GM23338 (cell line): ENCODE results near the gene WIPI1.

ENCODE experiments used
- CREB1 ChIP-seq: fragments of 250-450 bp; sonication (Bioruptor Pico); IDR thresholded peaks from 2 replicates; pipeline ENCODE4 v1.5.0; 2020; ENCODE audit warnings: low read depth, mild to moderate bottlenecking, moderate library complexity
- EZH2 ChIP-seq: fragments of 200-600 bp; sonication (generic); IDR thresholded peaks from one replicate; pipeline ENCODE4 v1.8.0; 2017; ENCODE audit warnings: antibody characterized with exemption, mild to moderate bottlenecking, low read depth; ENCODE audit not compliant: unreplicated experiment
- EZH2phosphoT487 ChIP-seq: fragments of 200-600 bp; sonication (generic); IDR thresholded peaks from one replicate; pipeline ENCODE4 v1.8.1; 2018; ENCODE audit warnings: antibody characterized with exemption; ENCODE audit not compliant: unreplicated experiment
- JUNB ChIP-seq: IDR thresholded peaks from one replicate; pipeline ENCODE4 v1.6.1; 2016; ENCODE audit warnings: antibody characterized with exemption; ENCODE audit not compliant: unreplicated experiment
- POLR2AphosphoS5 ChIP-seq: IDR thresholded peaks from 2 replicates; pipeline ENCODE4 v1.6.1; 2016; ENCODE audit warnings: antibody characterized with exemption, low read depth
- TF ChIP-seq, protein P1 (sequence below), 2 experiments: fragments of 200-600 bp in 1 of 2; sonication (generic) in 1 of 2; conservative IDR thresholded peaks; 2 replicates each; pipeline versions ENCODE4 v1.5.1 to v1.6.1; 2016 to 2017; ENCODE audit warnings: antibody characterized with exemption in 2 of 2, low read depth in 2 of 2, mild to moderate bottlenecking in 2 of 2, moderate library complexity in 1 of 2
- TF ChIP-seq, protein P2 (sequence below): IDR thresholded peaks from one replicate; pipeline ENCODE4 v1.6.1; 2018; ENCODE audit warnings: antibody characterized with exemption; ENCODE audit not compliant: unreplicated experiment
- TF ChIP-seq, protein P3 (sequence below): fragments of 250-450 bp; sonication (Bioruptor Pico); IDR thresholded peaks from 2 replicates; pipeline ENCODE4 v1.5.0; 2020; ENCODE audit warnings: mild to moderate bottlenecking, moderate library complexity

DNA sequence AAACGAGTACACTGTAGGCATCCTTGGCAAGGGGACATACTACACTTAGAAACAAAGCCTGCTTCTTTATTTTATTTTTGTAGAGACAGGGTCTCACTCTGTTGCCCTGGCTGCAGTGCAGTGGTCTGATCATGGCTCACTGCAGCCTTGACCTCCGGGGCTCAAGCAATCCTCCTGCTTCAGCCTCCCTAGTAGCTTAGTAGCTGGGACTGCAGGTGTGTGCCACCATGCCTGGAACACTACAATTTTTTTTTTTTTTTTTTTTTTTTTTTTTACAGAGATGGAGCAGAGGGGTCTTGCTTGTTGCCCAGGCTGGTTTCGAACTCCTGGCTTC lies 78.2 kb downstream of the WIPI1 start:
- TF ChIP-seq, protein P1, sequence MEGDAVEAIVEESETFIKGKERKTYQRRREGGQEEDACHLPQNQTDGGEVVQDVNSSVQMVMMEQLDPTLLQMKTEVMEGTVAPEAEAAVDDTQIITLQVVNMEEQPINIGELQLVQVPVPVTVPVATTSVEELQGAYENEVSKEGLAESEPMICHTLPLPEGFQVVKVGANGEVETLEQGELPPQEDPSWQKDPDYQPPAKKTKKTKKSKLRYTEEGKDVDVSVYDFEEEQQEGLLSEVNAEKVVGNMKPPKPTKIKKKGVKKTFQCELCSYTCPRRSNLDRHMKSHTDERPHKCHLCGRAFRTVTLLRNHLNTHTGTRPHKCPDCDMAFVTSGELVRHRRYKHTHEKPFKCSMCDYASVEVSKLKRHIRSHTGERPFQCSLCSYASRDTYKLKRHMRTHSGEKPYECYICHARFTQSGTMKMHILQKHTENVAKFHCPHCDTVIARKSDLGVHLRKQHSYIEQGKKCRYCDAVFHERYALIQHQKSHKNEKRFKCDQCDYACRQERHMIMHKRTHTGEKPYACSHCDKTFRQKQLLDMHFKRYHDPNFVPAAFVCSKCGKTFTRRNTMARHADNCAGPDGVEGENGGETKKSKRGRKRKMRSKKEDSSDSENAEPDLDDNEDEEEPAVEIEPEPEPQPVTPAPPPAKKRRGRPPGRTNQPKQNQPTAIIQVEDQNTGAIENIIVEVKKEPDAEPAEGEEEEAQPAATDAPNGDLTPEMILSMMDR (conservative IDR thresholded peaks at IDR 0.05; ENCODE audit: low read depth in 2 of 2), result no peak
- TF ChIP-seq EZH2phosphoT487 (no peak), EZH2 (no peak), JUNB (no peak), CREB1 (CRISPR knock-in tag) (no peak), POLR2AphosphoS5 (no peak)
- TF ChIP-seq, protein P2, sequence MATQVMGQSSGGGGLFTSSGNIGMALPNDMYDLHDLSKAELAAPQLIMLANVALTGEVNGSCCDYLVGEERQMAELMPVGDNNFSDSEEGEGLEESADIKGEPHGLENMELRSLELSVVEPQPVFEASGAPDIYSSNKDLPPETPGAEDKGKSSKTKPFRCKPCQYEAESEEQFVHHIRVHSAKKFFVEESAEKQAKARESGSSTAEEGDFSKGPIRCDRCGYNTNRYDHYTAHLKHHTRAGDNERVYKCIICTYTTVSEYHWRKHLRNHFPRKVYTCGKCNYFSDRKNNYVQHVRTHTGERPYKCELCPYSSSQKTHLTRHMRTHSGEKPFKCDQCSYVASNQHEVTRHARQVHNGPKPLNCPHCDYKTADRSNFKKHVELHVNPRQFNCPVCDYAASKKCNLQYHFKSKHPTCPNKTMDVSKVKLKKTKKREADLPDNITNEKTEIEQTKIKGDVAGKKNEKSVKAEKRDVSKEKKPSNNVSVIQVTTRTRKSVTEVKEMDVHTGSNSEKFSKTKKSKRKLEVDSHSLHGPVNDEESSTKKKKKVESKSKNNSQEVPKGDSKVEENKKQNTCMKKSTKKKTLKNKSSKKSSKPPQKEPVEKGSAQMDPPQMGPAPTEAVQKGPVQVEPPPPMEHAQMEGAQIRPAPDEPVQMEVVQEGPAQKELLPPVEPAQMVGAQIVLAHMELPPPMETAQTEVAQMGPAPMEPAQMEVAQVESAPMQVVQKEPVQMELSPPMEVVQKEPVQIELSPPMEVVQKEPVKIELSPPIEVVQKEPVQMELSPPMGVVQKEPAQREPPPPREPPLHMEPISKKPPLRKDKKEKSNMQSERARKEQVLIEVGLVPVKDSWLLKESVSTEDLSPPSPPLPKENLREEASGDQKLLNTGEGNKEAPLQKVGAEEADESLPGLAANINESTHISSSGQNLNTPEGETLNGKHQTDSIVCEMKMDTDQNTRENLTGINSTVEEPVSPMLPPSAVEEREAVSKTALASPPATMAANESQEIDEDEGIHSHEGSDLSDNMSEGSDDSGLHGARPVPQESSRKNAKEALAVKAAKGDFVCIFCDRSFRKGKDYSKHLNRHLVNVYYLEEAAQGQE, result no peak
- TF ChIP-seq, protein P3, sequence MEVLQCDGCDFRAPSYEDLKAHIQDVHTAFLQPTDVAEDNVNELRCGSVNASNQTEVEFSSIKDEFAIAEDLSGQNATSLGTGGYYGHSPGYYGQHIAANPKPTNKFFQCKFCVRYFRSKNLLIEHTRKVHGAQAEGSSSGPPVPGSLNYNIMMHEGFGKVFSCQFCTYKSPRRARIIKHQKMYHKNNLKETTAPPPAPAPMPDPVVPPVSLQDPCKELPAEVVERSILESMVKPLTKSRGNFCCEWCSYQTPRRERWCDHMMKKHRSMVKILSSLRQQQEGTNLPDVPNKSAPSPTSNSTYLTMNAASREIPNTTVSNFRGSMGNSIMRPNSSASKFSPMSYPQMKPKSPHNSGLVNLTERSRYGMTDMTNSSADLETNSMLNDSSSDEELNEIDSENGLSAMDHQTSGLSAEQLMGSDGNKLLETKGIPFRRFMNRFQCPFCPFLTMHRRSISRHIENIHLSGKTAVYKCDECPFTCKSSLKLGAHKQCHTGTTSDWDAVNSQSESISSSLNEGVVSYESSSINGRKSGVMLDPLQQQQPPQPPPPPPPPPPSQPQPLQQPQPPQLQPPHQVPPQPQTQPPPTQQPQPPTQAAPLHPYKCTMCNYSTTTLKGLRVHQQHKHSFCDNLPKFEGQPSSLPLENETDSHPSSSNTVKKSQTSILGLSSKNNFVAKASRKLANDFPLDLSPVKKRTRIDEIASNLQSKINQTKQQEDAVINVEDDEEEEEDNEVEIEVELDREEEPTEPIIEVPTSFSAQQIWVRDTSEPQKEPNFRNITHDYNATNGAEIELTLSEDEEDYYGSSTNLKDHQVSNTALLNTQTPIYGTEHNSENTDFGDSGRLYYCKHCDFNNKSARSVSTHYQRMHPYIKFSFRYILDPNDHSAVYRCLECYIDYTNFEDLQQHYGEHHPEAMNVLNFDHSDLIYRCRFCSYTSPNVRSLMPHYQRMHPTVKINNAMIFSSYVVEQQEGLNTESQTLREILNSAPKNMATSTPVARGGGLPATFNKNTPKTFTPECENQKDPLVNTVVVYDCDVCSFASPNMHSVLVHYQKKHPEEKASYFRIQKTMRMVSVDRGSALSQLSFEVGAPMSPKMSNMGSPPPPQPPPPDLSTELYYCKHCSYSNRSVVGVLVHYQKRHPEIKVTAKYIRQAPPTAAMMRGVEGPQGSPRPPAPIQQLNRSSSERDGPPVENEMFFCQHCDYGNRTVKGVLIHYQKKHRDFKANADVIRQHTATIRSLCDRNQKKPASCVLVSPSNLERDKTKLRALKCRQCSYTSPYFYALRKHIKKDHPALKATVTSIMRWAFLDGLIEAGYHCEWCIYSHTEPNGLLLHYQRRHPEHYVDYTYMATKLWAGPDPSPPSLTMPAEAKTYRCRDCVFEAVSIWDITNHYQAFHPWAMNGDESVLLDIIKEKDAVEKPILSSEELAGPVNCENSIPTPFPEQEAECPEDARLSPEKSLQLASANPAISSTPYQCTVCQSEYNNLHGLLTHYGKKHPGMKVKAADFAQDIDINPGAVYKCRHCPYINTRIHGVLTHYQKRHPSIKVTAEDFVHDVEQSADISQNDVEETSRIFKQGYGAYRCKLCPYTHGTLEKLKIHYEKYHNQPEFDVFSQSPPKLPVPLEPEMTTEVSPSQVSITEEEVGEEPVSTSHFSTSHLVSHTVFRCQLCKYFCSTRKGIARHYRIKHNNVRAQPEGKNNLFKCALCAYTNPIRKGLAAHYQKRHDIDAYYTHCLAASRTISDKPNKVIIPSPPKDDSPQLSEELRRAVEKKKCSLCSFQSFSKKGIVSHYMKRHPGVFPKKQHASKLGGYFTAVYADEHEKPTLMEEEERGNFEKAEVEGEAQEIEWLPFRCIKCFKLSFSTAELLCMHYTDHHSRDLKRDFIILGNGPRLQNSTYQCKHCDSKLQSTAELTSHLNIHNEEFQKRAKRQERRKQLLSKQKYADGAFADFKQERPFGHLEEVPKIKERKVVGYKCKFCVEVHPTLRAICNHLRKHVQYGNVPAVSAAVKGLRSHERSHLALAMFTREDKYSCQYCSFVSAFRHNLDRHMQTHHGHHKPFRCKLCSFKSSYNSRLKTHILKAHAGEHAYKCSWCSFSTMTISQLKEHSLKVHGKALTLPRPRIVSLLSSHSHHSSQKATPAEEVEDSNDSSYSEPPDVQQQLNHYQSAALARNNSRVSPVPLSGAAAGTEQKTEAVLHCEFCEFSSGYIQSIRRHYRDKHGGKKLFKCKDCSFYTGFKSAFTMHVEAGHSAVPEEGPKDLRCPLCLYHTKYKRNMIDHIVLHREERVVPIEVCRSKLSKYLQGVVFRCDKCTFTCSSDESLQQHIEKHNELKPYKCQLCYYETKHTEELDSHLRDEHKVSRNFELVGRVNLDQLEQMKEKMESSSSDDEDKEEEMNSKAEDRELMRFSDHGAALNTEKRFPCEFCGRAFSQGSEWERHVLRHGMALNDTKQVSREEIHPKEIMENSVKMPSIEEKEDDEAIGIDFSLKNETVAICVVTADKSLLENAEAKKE (CRISPR knock-in tag), result no peak
